Measurements from ENCODE around the gene ERFL. TPM values are rescaled to one million over a fixed set of nuclear protein-coding genes. Genes with fewer than 3 reads are reported as not detected.

ERFL gene
- not detected in 2 replicates for total RNA-seq

GRCh38 chr19:41928221-41928683 lies at the start of gene ERFL:
Gene ERFL (minus strand): TSS chr19:41928449. CDS start chr19:41912919, 15,530 bp downstream.
- TF ChIP-seq CTCF (IDR thresholded peaks at IDR 0.05; ENCODE audit: insufficient read depth, low read length, poor library complexity, severe bottlenecking) = no peak
- Histone ChIP-seq H3K36me3 (ENCODE audit: control insufficient read depth, insufficient read depth, low read length) (no peaks in the 10 kb centered on the region), H3K4me3 (ENCODE audit: low read depth, low read length) (peak within 1 kb of the TSS; percentile 21), H3K27me3 (ENCODE audit: control insufficient read depth, insufficient read depth, low read length) (peaks cover 91% of the 10 kb centered on the region)
- DNase-seq (ENCODE audit: low read depth) = no peak

GRCh38 chr19:41977916-41978315 lies 49.7 kb upstream of the ERFL start:
- TF ChIP-seq CTCF (IDR thresholded peaks at IDR 0.05; ENCODE audit: insufficient read depth, low read length, poor library complexity, severe bottlenecking) = no peak
- no peak for DNase-seq (ENCODE audit: low read depth)
- Histone ChIP-seq H3K27me3 (ENCODE audit: control insufficient read depth, insufficient read depth, low read length) (peaks cover 15% of the 10 kb centered on the region), H3K4me3 (ENCODE audit: low read depth, low read length) (no peak overlapping the region), H3K36me3 (ENCODE audit: control insufficient read depth, insufficient read depth, low read length) (no peaks in the 10 kb centered on the region)

GRCh38 chr19:41974652-41975051 lies 46.4 kb upstream of the ERFL start:
- Histone ChIP-seq H3K36me3 (ENCODE audit: control insufficient read depth, insufficient read depth, low read length) (no peaks in the 10 kb centered on the region), H3K27me3 (ENCODE audit: control insufficient read depth, insufficient read depth, low read length) (peaks cover 5% of the 10 kb centered on the region), H3K4me3 (ENCODE audit: low read depth, low read length) (no peak overlapping the region)
- TF ChIP-seq CTCF (IDR thresholded peaks at IDR 0.05; ENCODE audit: insufficient read depth, low read length, poor library complexity, severe bottlenecking) = no peak
- no peak for DNase-seq (ENCODE audit: low read depth)

GRCh38 chr19:41971363-41971762 lies 43.1 kb upstream of the ERFL start:
- TF ChIP-seq CTCF (IDR thresholded peaks at IDR 0.05; ENCODE audit: insufficient read depth, low read length, poor library complexity, severe bottlenecking) = no peak
- DNase-seq (ENCODE audit: low read depth) = no peak
- Histone ChIP-seq H3K4me3 (ENCODE audit: low read depth, low read length) (no peak overlapping the region), H3K36me3 (ENCODE audit: control insufficient read depth, insufficient read depth, low read length) (no peaks in the 10 kb centered on the region), H3K27me3 (ENCODE audit: control insufficient read depth, insufficient read depth, low read length) (peaks cover 9% of the 10 kb centered on the region)

GRCh38 chr19:41969772-41970458 lies 41.7 kb upstream of the ERFL start:
- Histone ChIP-seq H3K27me3 (ENCODE audit: control insufficient read depth, insufficient read depth, low read length) (peaks cover 4% of the 10 kb centered on the region), H3K36me3 (ENCODE audit: control insufficient read depth, insufficient read depth, low read length) (no peaks in the 10 kb centered on the region), H3K4me3 (ENCODE audit: low read depth, low read length) (no peak overlapping the region)
- no peak for DNase-seq (ENCODE audit: low read depth)
- TF ChIP-seq CTCF (IDR thresholded peaks at IDR 0.05; ENCODE audit: insufficient read depth, low read length, poor library complexity, severe bottlenecking) = no peak
